GM12878 (cell line): ENCODE results near the gene PRPF31. TPM values are rescaled to one million over a fixed set of nuclear protein-coding genes. Genes with fewer than 3 reads are reported as not detected.

Experiments used
- ATAC-seq: fragments of 200-7000 bp; cut with Tn5 transposase; 3 replicates; pipeline ENCODE4 v1.9.1; 2020; ENCODE audit warnings: mild to moderate bottlenecking, moderate library complexity
- BruUV-seq: library from RNA; stranded (reverse); fragments of 400-500 nt; replicated peaks from 2 replicates; lab custom pipeline; 2021; lab: Mats Ljungman, UMichigan
- CTCF ChIA-PET: fragments of 300-600 bp; sonication (Branson Sonifier 250); formaldehyde crosslinking; extraction: SDS; loops from one replicate; lab custom pipeline; 2021; ENCODE audit warnings: inconsistent platforms; lab: Yijun Ruan, JAX
- POLR2A ChIA-PET: fragments of 350-600 bp; formaldehyde crosslinking; extraction: SDS; loops from one replicate; lab custom pipeline; 2021; ENCODE audit warnings: inconsistent platforms; lab: Charles Lee
- RAD21 ChIA-PET: fragments of 300-600 bp; sonication (Branson Sonifier 250); formaldehyde crosslinking; loops from one replicate; lab custom pipeline; 2023; ENCODE audit warnings: antibody characterized with exemption; ENCODE audit not compliant: unreplicated experiment; lab: Charles Lee
- SMC1A ChIA-PET: fragments of 300-600 bp; sonication (Branson Sonifier 250); formaldehyde crosslinking; loops from one replicate; lab custom pipeline; 2023; ENCODE audit not compliant: unreplicated experiment, uncharacterized antibody; lab: Charles Lee
- DNase-seq: peaks from one replicate; pipeline ENCODE4 v3.0.0-alpha.2; 2011; ENCODE audit warnings: low read depth, low spot score
- FAIRE-seq: peaks from 3 replicates; lab custom pipeline; 2011; peaks lifted over from hg19 to GRCh38; lab: Jason Lieb, UNC
- H2AFZ ChIP-seq: 2 replicates; pipeline ENCODE4 v1.6.0; 2011; ENCODE audit warnings: low read depth, low read length, control low read depth; ENCODE audit not compliant: control insufficient read depth
- H3K27ac ChIP-seq: 2 replicates; pipeline ENCODE4 v1.5.1; 2011; ENCODE audit warnings: control low read depth; ENCODE audit not compliant: control insufficient read depth, insufficient read depth
- H3K27me3 ChIP-seq, 2 experiments: replicated peaks in 1 of 2; 2 replicates each; pipeline versions ENCODE4 v1.6.0 to v1.6.1; 2011; ENCODE audit warnings: low read length in 1 of 2; ENCODE audit not compliant: control insufficient read depth in 2 of 2, insufficient read depth in 2 of 2
- H3K36me3 ChIP-seq, 2 experiments: 2 replicates each; pipeline ENCODE4 v1.5.1; 2011; ENCODE audit warnings: low read length in 1 of 2; ENCODE audit not compliant: control insufficient read depth in 2 of 2, insufficient read depth in 2 of 2
- H3K4me1 ChIP-seq: 2 replicates; pipeline ENCODE4 v1.6.1; 2011; ENCODE audit warnings: mild to moderate bottlenecking, low read length, moderate library complexity, mixed read lengths; ENCODE audit not compliant: control insufficient read depth, insufficient read depth
- H3K4me2 ChIP-seq: 2 replicates; pipeline ENCODE4 v1.6.0; 2011; ENCODE audit warnings: control low read depth; ENCODE audit not compliant: control insufficient read depth, insufficient read depth
- H3K4me3 ChIP-seq: fragments of 200-600 bp; sonication (generic); 2 replicates; pipeline ENCODE4 v1.5.1; 2016
- H3K79me2 ChIP-seq: 2 replicates; pipeline ENCODE4 v1.6.0; 2011; ENCODE audit warnings: low read length; ENCODE audit not compliant: control insufficient read depth, insufficient read depth
- H3K9ac ChIP-seq: 2 replicates; pipeline ENCODE4 v1.8.0; 2011; ENCODE audit warnings: low read length, control low read depth, mixed read lengths; ENCODE audit not compliant: control insufficient read depth, insufficient read depth
- H3K9me3 ChIP-seq: replicated peaks from 3 replicates; pipeline ENCODE4 v1.5.1; 2011; ENCODE audit warnings: mild to moderate bottlenecking, low read length; ENCODE audit not compliant: control insufficient read depth, insufficient read depth
- H4K20me1 ChIP-seq: 2 replicates; pipeline ENCODE4 v1.6.0; 2011; ENCODE audit not compliant: control insufficient read depth, insufficient read depth
- FOXK2 ChIP-seq: fragments of 450-650 bp; IDR thresholded peaks from 2 replicates; pipeline ENCODE4 v1.6.1; 2017; ENCODE audit warnings: mild to moderate bottlenecking, moderate library complexity
- POLR2A ChIP-seq: IDR thresholded peaks from 2 replicates; pipeline ENCODE4 v1.6.1; 2011; ENCODE audit warnings: low read depth, mild to moderate bottlenecking, low read length
- POU2F2 ChIP-seq: IDR thresholded peaks from 3 replicates; pipeline ENCODE4 v1.6.1; 2011; ENCODE audit warnings: low read depth, mild to moderate bottlenecking, low read length, borderline replicate concordance
- RAD21 ChIP-seq: IDR thresholded peaks from 2 replicates; pipeline ENCODE4 v1.6.1; 2011; ENCODE audit warnings: mild to moderate bottlenecking, low read depth, low read length, moderate library complexity; ENCODE audit not compliant: insufficient read depth
- WGBS: methylation state at CpG from one replicate; pipeline ENCODE4 v1.1.6; 2016; ENCODE audit warnings: low lambda C conversion rate; ENCODE audit not compliant: insufficient replicate concordance, insufficient coverage; ENCODE audit errors: missing lambda C conversion rate; 5-methylcytosine and 5-hydroxymethylcytosine counted together
- in situ Hi-C: fragments of 300-500 bp; cut with MboI; formaldehyde crosslinking; loops from 9 replicates; pipeline ENCODE4 v1.14.3; 2018; ENCODE audit warnings: mixed read lengths
- intact Hi-C: fragments of 100-400 bp; cut with micrococcal nuclease; formaldehyde crosslinking; loops from one replicate; pipeline ENCODE4 v1.14.2; 2022; ENCODE audit not compliant: unreplicated experiment
- polyA plus RNA-seq, 11 experiments: library from polyadenylated mRNA; depleted of rRNA in 4 of 11; unstranded in 6 of 11; stranded (reverse) in 5 of 11; fragments of >200 nt; fragmentation: Nextera tagmentation in 4 of 11; fragmentation: Illumina TruSeq in 1 of 11; extraction: Ambion mirVana in 4 of 11; extraction: Trizol in 1 of 11; gene quantifications; 1 replicate in 1 of 11; 2 replicates in 10 of 11; pipeline versions ENCODE4 v1.2.1 to v1.2.3, GENCODE V29; 2011 to 2016; ENCODE audit warnings: inconsistent platforms in 2 of 11, missing spikeins in 2 of 11, low read depth in 1 of 11
- total RNA-seq, 4 experiments: library from RNA; depleted of rRNA in 3 of 4; stranded (reverse); fragments of >200 nt in 3 of 4; fragmentation: Illumina TruSeq in 1 of 4; extraction: Trizol in 1 of 4; gene quantifications; 2 replicates each; pipeline versions ENCODE4 v1.2.1 to v1.2.3, GENCODE V29; 2013 to 2021

The PRPF31 gene
- total and polyA plus RNA-seq, 10 of the 15 experiments (the other 5 are each of a cell fraction or from before 2014, with no cell fraction given) = 2.7 to 170 (median 69.7) TPM

DNA sequence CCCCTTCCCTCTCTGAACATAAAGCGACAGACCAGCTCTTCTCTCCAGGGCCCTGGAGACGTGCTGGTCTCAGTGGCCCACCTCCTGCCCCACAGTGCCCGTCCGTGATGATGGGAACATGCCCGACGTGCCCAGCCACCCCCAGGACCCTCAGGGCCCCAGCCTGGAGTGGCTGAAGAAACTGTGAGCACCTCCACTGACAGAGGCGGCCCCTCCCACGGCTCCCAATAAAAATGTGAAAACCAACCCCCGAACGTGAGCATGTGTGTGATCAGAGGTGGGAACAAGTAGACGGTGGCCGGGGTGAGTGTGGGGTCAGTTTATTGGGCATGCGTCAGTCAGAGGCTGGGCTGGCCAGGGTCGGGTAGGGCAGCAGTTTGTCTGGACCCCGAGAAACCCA is 8.8 kb upstream of the PRPF31 start:
- Histone ChIP-seq H3K36me3 (peaks cover 16 to 17% of the 10 kb centered on the region in 2 experiments; a peak in 3 of 4 replicates), H3K79me2 (peaks cover 9% of the 10 kb centered on the region), H3K4me2 (no peak overlapping the region), H4K20me1 (no peaks in the 10 kb centered on the region; the same call in 1 of the 2 replicates), H2AFZ (no peak overlapping the region), H3K4me3 (no peak overlapping the region), H3K4me1 (no peaks in the 10 kb centered on the region), H3K9ac (no peak overlapping the region), H3K27me3 (no peaks in the 10 kb centered on the region), H3K27ac (no peak overlapping the region), H3K9me3 (no peaks in the 10 kb centered on the region)
- FAIRE-seq (no peak), DNase-seq (no peak), ATAC-seq (no peak)
- WGBS = 98% methylated on average over 10 of the region's 15 CpGs
- POLR2A ChIA-PET = no interaction called here
- RAD21 ChIA-PET = no interaction called here
- BruUV-seq = no TSS peak
- TF ChIP-seq RAD21 (no peak), FOXK2 (no peak)
- in situ Hi-C loops (no loop called here), intact Hi-C loops (loop anchor here (10.0 kb wide), 2 partner anchors 582 to 1002 kb away; partner anchors contain the start of gene ZNF160)
- SMC1A ChIA-PET = no interaction called here
- CTCF ChIA-PET = interaction anchor here (1.2 kb wide), 1 partner anchor 122 kb away, joined by 3 read pairs; no protein-coding TSS in a partner anchor

DNA sequence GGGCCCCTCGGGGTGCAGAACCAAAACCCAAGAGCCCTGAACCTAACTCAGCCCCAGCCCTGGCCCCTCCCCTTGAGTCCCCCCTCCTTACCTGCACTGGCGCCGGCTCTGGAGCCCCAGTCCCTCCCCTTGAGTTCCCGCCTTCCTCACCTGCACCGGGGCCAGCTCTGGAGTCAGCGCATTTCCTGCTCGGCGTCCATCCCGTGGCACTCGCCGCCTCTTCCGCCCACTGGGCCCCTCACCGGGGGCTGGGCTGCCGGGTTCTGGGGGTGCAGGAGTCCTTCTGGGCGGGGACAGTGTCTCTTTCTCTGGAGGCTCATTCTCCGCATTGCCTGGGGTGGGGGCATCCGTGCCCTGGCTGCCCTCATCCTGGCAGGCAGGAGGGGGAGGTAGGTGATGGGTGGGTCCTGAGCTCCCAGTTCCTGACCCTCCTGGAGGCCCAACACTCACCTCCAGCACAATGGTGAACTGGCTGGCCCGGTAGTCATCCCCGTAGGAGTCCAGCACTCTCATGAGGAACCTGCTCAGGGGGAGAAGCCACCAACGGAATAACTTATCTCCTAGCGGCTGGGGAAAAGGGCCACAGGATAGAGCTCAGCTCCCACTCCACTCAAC is 7.6 kb upstream of the PRPF31 start:
- Histone ChIP-seq H3K36me3 (peaks cover 16 to 17% of the 10 kb centered on the region in 2 experiments; a peak in 3 of 4 replicates), H3K27me3 (no peaks in the 10 kb centered on the region), H3K4me2 (no peak overlapping the region), H3K9ac (no peak overlapping the region), H3K9me3 (no peaks in the 10 kb centered on the region), H2AFZ (no peak overlapping the region), H4K20me1 (no peaks in the 10 kb centered on the region; the same call in 1 of the 2 replicates), H3K4me1 (no peaks in the 10 kb centered on the region), H3K4me3 (no peak overlapping the region), H3K79me2 (peaks cover 5% of the 10 kb centered on the region), H3K27ac (no peak overlapping the region)
- intact Hi-C loops = loop anchor here (10.0 kb wide), 2 partner anchors 583 to 1003 kb away; partner anchors contain the start of gene ZNF160
- in situ Hi-C loops = no loop called here
- ChIA-PET CTCF (no interaction called here), SMC1A (no interaction called here), RAD21 (no interaction called here), POLR2A (no interaction called here)
- DNase-seq (no peak), ATAC-seq (no peak), FAIRE-seq (no peak)
- 88% methylated on average over 21 of the region's 21 CpGs for WGBS
- TF ChIP-seq POU2F2 = no peak
- TF ChIP-seq POLR2A = peak; percentile 19; the same call in 1 of the 2 replicates
- no TSS peak for BruUV-seq
